HG03432 (cell line): ENCODE measurements around the gene MAST1.
"Not testable (repeated sequence)": the region's sequence is repeated elsewhere in the genome, so short reads cannot be mapped to it uniquely, and the experiment has no call there.

Source experiments
- ATAC-seq: cut with Tn5 transposase; IDR thresholded peaks from one replicate; pipeline ENCODE4 v1.9.1; 2021; ENCODE audit warnings: mild to moderate bottlenecking, moderate library complexity; ENCODE audit not compliant: unreplicated experiment

The MAST1 gene

DNA sequence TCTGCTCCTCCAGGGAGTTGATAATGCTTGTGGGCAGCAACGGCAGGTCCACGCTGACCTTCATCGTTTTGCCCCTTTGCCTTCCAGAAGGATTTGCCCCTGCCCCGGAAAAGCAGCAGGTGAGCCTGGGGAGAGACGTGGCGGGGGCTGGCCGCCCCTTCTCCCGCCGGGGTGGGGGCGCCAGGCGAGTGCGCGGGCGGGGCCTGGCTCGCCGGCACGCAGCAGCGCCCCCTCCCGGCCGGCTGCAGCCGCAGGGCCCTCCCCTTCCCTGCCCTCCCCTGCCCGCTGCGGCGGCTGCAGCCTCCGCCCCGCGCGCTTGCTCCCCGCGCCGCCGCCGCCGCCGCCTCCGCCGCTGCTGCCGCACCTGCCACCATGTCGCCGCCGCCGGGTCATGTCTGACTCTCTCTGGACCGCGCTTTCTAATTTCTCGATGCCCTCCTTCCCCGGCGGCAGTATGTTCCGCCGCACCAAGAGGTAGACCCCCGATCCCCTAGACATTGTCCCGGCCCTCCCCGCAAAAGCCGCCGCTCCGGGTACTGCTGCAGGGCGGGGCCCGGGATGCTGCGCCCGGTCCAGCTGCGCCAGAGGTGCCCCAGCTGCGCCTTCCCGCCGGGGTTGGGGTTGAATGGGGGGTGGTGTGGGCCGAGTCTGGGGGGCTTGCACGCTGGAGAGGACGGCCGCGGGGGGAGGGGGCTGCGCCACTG, at the start of gene MAST1:
TSS of gene MAST1 (plus strand) at position 334 of the 704 bp plus-strand sequence. CDS start at position 392, 58 bp downstream.
- no peak for ATAC-seq

GRCh38 chr19:12788682-12789097, 49.6 kb upstream of the MAST1 start:
- ATAC-seq = no peak

- no peak for ATAC-seq
Observed at GRCh38 chr19:12789098-12789903, 49.0 kb upstream of the MAST1 start.

- ATAC-seq = peak; percentile 40
Observed at GRCh38 chr19:12789904-12790619, 48.3 kb upstream of the MAST1 start.

- ATAC-seq = no peak
Observed at GRCh38 chr19:12790628-12791344, 47.5 kb upstream of the MAST1 start.

DNA sequence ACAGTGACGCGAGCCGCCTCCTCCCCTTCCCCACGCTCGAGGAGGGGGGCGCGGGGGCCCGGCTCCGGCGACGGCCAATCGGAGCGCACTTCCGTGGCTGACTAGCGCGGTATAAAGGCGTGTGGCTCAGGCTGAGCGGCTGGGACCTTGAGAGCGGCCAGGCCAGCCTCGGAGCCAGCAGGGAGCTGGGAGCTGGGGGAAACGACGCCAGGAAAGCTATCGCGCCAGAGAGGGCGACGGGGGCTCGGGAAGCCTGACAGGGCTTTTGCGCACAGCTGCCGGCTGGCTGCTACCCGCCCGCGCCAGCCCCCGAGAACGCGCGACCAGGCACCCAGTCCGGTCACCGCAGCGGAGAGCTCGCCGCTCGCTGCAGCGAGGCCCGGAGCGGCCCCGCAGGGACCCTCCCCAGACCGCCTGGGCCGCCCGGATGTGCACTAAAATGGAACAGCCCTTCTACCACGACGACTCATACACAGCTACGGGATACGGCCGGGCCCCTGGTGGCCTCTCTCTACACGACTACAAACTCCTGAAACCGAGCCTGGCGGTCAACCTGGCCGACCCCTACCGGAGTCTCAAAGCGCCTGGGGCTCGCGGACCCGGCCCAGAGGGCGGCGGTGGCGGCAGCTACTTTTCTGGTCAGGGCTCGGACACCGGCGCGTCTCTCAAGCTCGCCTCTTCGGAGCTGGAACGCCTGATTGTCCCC, 46.8 kb upstream of the MAST1 start, which contains the start of gene JUNB:
TSS of gene JUNB (plus strand) at position 142 of the 706 bp plus-strand sequence. CDS start at position 428, 286 bp downstream.
- peak; percentile 34 for ATAC-seq

DNA sequence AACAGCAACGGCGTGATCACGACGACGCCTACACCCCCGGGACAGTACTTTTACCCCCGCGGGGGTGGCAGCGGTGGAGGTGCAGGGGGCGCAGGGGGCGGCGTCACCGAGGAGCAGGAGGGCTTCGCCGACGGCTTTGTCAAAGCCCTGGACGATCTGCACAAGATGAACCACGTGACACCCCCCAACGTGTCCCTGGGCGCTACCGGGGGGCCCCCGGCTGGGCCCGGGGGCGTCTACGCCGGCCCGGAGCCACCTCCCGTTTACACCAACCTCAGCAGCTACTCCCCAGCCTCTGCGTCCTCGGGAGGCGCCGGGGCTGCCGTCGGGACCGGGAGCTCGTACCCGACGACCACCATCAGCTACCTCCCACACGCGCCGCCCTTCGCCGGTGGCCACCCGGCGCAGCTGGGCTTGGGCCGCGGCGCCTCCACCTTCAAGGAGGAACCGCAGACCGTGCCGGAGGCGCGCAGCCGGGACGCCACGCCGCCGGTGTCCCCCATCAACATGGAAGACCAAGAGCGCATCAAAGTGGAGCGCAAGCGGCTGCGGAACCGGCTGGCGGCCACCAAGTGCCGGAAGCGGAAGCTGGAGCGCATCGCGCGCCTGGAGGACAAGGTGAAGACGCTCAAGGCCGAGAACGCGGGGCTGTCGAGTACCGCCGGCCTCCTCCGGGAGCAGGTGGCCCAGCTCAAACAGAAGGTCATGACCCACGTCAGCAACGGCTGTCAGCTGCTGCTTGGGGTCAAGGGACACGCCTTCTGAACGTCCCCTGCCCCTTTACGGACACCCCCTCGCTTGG, 46.1 kb upstream of the MAST1 start:
- ATAC-seq = no peak

- ATAC-seq = no peak
Observed at GRCh38 chr19:12792853-12793289, 45.4 kb upstream of the MAST1 start.

DNA sequence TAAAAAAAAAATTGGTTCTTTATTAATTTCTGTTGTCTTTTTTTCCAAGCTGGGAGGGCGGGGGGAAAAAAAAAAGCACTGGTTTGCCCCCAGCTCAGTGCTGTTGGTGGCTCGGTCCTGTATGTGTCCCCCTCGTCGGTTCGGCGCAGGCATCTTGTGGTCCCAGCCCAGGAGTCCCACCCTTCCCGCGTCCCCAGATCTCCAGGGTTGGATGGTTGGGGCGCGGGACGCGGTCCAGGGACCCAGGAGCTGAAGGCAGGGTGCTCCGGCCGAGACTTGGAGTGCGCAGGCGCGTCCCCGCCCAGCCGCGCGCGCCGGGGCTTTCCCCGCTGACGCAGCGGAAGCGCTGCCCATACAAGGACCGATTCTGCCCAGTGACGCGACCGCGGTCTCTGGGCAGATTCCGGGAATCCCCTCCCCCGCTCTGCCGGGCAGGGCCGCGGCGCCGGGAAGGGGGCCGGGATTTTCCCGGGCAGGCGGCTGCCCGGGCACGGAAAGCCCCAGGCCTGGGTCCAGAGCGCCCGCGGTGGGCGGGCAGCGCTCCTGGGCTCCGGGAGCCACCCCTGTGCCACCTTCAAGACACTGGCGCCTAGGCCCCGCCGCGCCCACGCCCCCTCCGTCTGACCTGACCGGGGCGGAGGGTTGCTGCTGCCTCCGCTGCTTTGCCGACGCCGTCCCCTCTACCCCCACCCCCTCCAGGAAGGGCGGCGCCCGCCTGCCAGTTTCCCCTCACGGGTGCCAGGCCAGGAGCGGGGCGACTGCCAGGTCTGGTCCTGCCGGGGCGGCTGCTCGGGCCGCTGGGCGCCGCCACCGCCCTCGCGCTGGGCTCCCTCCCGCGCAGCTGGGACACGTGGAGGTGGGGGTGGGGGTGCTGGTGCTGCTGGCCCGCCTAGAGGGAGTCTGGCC, 44.8 kb upstream of the MAST1 start:
- peak; percentile 33 for ATAC-seq

DNA sequence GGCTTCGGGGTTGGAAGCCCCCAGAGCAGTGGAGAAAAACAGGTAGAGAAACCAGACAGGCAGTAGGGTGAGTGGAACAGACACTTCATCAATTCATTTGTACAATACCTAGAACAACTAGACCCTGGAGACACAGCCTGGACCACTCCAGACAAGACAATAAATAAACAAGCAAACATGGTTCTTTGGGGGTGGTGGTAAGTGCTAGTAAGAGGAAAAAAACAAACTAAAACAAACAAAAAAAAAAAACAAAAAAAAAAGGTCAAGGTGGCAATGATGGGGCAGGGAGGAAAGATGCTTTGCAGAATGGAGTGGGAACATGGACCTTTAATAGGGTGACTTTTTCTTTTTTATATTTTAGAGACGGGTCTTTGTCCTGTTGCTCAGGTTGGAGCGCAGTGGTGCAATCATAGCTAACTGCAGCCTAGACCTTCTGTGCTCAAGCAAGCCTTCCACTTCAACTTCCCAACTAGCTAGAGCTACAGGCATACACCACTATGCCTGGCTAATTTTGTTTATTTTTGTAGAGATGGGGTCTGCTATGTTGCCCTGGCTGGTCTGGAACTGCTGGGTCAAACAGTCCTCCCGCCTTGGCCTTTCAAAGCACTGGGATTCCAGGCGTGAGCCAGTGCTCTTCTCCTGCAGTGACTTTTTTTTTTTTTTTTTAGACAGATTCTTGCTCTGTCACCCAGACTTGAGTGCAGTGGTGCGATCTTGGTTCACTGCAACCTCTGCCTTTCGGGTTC, 43.9 kb upstream of the MAST1 start:
- ATAC-seq = no peak

- no peak for ATAC-seq
Observed at GRCh38 chr19:12794971-12795381, 43.3 kb upstream of the MAST1 start.

- ATAC-seq = no peak
Observed at GRCh38 chr19:12796146-12797071, 41.9 kb upstream of the MAST1 start.

- no peak for ATAC-seq
Observed at GRCh38 chr19:12797141-12797587, 41.2 kb upstream of the MAST1 start.

- not testable (repeated sequence) for ATAC-seq
Observed at GRCh38 chr19:12797607-12798006, 40.7 kb upstream of the MAST1 start.

- no peak for ATAC-seq
Observed at GRCh38 chr19:12799742-12800465, 38.4 kb upstream of the MAST1 start.

DNA sequence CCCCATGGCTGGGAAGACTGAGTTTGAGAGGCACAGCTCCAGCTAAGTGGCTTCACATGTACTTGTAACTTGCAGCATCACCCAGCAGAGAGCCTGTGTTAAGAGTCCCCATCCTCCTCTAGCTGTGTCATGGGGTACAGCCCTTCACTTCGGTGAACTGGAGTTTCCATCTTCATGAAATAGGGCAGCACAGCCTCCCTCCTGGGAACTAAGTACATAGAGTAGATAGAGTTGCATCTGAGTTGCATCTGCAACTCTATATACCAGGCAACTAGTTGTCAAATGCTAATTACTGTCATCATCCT, 37.9 kb upstream of the MAST1 start:
- ATAC-seq = no peak
